Fibroblast of villous mesenchyme (primary cell): ENCODE data around the gene TCF7L2. TPM values are rescaled to one million over a fixed set of nuclear protein-coding genes. Genes with fewer than 3 reads are reported as not detected.

Experiments used
- DNase-seq: peaks from one replicate; pipeline ENCODE4 v3.0.0-alpha.2; 2010; ENCODE audit warnings: low read depth
- H3K4me3 ChIP-seq: 2 replicates; pipeline ENCODE4 v1.5.1; 2011; ENCODE audit warnings: low read depth, mild to moderate bottlenecking, low read length
- total RNA-seq: library from RNA; depleted of rRNA; stranded (reverse); fragments of >200 nt; gene quantifications from 2 replicates; pipeline ENCODE4 v1.2.3, GENCODE V29; 2012
- TF ChIP-seq, protein P1 (sequence below): IDR thresholded peaks from 2 replicates; pipeline ENCODE4 v1.5.1; 2012; ENCODE audit warnings: low read depth, mild to moderate bottlenecking, low read length; ENCODE audit not compliant: insufficient read depth

Gene TCF7L2
- total RNA-seq, 1 donor: 12.5 TPM

DNA sequence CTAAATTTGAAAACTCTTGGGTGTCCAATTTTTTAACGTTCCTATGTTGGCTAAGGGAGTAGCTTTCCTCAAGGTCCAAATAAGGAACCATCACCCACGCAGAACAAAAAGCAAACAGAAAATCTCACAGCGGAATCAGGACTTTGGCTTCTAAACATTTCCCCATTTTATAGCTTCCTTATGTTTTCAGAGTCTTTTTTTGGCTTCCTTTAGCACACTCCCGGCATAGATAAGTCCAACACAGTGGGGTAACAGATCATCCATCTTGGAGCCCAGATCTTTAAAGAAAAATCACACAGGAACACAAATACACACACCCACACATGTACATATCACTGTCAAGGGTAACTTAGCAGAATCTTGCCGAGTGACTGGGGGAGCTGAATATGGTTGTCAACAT lies 4.2 kb upstream of the TCF7L2 start:
- TF ChIP-seq, protein P1, sequence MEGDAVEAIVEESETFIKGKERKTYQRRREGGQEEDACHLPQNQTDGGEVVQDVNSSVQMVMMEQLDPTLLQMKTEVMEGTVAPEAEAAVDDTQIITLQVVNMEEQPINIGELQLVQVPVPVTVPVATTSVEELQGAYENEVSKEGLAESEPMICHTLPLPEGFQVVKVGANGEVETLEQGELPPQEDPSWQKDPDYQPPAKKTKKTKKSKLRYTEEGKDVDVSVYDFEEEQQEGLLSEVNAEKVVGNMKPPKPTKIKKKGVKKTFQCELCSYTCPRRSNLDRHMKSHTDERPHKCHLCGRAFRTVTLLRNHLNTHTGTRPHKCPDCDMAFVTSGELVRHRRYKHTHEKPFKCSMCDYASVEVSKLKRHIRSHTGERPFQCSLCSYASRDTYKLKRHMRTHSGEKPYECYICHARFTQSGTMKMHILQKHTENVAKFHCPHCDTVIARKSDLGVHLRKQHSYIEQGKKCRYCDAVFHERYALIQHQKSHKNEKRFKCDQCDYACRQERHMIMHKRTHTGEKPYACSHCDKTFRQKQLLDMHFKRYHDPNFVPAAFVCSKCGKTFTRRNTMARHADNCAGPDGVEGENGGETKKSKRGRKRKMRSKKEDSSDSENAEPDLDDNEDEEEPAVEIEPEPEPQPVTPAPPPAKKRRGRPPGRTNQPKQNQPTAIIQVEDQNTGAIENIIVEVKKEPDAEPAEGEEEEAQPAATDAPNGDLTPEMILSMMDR: no peak
- no peak for DNase-seq
- no peak overlapping the region for H3K4me3 ChIP-seq

DNA sequence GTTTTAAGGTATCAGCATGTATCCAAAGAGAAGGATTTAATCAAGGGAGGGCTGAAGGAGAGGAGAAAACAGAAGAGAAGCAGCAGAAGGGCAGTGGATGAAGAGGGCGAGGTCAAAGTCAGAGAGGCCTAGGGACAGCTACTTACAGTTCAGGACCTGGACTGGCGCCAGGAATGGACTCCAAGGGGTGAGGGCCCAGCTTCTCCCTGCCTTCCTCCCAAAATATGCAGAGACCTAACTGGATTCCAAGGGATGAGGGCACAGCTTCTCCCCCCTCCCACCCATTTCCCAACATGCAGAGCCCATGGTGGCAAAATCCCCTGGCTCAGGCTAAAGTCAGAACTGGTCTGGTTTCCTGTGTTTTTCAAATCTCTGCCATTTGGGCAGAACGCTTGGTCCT lies 3.4 kb upstream of the TCF7L2 start:
- TF ChIP-seq, protein P1: no peak
- no peak overlapping the region for H3K4me3 ChIP-seq
- no peak for DNase-seq

DNA sequence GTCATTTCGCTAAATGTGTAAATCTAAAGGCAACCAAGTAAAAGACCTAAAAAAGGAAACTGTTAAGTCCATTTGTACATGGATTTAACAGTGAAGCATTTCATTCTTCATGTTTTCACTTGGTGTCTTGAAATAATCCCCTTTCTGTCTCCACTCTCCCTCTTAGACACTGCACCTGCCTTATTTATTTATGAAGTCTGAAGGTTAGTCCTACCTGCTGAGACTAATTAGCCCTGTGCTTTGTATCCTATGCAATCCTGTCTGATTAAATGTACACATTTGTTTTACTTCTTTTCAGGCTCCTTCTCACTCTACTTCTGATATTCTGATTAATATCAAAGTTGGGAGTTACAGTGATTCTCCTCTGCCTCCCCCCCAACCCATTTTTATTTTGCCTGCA lies 1.9 kb upstream of the TCF7L2 start:
- no peak for DNase-seq
- TF ChIP-seq, protein P1: no peak
- H3K4me3 ChIP-seq: no peak overlapping the region

DNA sequence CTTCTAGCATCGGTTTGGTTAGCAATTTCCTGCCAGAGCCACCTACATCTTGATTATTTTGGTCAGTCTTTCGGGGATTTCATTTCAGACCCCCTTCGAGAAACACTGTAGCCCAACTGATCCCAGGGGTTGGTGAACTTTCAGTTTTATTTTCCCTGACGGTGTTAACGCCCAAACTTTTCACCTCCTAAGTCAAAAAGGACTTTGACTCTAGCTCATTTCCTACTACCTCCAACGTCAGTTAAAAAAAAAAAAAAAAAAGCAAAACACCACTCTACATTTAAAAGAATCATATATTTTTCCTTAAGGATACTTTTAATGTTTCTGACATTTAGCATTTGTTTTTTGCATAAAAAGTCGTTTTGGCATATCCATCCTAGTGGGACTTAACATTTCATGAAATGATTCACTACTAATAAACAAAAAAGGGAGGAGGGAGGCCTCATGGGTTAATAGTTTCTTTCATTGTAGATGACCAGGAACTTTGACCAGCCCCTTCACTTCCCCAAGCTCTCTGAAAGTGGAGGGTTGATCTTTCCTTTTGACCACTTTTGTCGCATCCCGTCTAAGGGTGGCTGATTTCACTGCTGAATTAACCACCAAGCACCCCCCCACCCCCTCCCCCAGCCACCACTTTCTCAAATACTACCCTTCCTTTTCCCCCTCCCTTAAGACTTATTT lies 764 bp upstream of the TCF7L2 start:
- TF ChIP-seq, protein P1: no peak
- DNase-seq: peak; percentile 32

DNA sequence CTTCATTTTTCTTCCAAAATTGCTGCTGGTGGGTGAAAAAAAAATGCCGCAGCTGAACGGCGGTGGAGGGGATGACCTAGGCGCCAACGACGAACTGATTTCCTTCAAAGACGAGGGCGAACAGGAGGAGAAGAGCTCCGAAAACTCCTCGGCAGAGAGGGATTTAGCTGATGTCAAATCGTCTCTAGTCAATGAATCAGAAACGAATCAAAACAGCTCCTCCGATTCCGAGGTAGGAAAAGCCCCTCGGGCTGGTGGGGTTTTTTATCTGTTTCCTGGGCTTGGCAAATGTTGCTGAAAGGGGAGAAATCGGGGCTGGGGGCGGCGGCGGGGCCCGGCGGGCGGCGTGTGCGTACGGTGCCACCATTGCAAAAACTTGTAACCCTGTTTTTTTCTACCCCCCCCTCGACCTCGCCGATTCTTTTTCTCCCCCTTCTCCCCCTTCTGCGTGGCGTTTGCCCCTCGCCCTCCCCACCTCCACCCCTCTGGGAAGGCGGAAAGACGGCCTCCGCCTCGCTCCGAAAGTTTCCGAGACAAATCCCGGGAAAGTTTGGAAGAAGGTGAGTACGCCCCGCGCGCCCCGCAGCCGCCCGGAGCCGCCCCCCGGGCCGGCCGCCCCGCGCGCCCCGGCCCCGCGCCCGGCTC lies 789 bp downstream of the TCF7L2 start:
- TF ChIP-seq, protein P1: no peak
- DNase-seq: peak; percentile 55

More for the DNA sequence above, 764 bp upstream of the TCF7L2 start:
- peak overlapping the region; percentile 58 for H3K4me3 ChIP-seq

DNA sequence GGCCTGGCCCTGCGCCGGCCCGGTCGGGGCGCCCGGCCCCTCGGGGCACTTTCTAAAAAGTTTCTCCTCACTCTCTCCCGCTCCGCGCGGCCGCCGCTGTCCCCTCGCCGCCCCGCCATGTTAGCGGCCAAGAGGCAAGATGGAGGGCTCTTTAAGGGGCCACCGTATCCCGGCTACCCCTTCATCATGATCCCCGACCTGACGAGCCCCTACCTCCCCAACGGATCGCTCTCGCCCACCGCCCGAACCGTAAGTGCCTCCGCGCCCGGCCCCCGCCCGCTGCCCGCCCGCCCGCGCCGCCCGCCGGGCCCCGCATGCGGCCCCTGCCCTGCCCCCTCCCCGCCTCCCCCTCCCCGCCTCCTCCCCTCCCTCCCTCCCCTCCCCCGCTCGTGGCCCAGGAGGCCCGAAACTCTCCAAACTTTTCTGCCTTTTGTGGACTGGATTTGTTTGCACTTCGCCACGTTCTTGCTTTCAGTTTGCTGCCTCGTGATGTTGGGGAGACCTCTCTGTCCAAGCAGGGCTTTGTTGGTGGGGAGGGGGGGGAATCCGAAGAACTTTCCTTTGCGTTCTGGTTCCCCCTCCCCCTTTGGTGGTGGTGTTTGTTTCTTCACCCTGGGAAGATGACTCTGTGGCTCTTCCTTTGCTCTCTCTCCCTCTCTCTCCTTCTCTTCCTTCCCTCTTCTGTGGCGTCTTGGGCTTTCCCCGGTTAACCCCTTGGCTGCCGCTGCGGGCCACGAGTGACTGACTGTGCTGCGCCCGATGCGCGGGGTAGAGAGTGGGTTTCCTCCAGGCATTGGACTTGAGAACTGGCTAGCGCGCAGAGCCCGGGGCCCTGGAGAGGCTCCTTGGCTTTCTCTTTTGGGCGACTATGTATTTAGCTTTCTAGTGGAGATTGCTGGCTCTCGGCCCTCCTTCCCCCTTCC lies 1.6 kb downstream of the TCF7L2 start:
- TF ChIP-seq, protein P1: no peak
- DNase-seq: peak; percentile 87
- peak overlapping the region; percentile 90 for H3K4me3 ChIP-seq

More for the DNA sequence above, 789 bp downstream of the TCF7L2 start:
- H3K4me3 ChIP-seq: peak overlapping the region; percentile 90
